ENCODE results near the gene SLC7A10. TPM values are rescaled to one million over a fixed set of nuclear protein-coding genes. Genes with fewer than 3 reads are reported as not detected.

Gene SLC7A10
- total RNA-seq, 1 donor from 2014 or later, result not detected

- Mint-ChIP-seq H3K27ac (no peak overlapping the region), H3K4me1 (ENCODE audit: low read depth) (no peaks in the 10 kb centered on the region), H3K4me3 (ENCODE audit: low read depth) (no peak overlapping the region), H3K27me3 (ENCODE audit: low read depth) (no peaks in the 10 kb centered on the region), H3K36me3 (ENCODE audit: low read depth) (no peaks in the 10 kb centered on the region), H3K9me3 (peaks cover 4% of the 10 kb centered on the region)
- DNase-seq (ENCODE audit: low spot score), result no peak
- intact Hi-C loops (cut with micrococcal nuclease), result no loop called here
Measured at GRCh38 chr19:33250500-33250899, 24.9 kb upstream of the SLC7A10 start.

- intact Hi-C loops (cut with micrococcal nuclease), result no loop called here
- H3K27me3 Mint-ChIP-seq (ENCODE audit: low read depth), result no peaks in the 10 kb centered on the region
- no peak overlapping the region for H3K4me3 Mint-ChIP-seq (ENCODE audit: low read depth)
- no peak overlapping the region for H3K27ac Mint-ChIP-seq
- H3K9me3 Mint-ChIP-seq, result peaks cover 7% of the 10 kb centered on the region
- H3K36me3 Mint-ChIP-seq (ENCODE audit: low read depth), result no peaks in the 10 kb centered on the region
- H3K4me1 Mint-ChIP-seq (ENCODE audit: low read depth), result no peaks in the 10 kb centered on the region
- no peak for DNase-seq (ENCODE audit: low spot score)
Measured at GRCh38 chr19:33249740-33250366, 24.2 kb upstream of the SLC7A10 start.

GRCh38 chr19:33248954-33249613 lies 23.4 kb upstream of the SLC7A10 start:
- Mint-ChIP-seq H3K9me3 (peaks cover 8% of the 10 kb centered on the region), H3K4me1 (ENCODE audit: low read depth) (no peaks in the 10 kb centered on the region), H3K36me3 (ENCODE audit: low read depth) (no peaks in the 10 kb centered on the region), H3K4me3 (ENCODE audit: low read depth) (no peak overlapping the region), H3K27ac (no peak overlapping the region), H3K27me3 (ENCODE audit: low read depth) (no peaks in the 10 kb centered on the region)
- intact Hi-C loops (cut with micrococcal nuclease), result no loop called here
- DNase-seq (ENCODE audit: low spot score), result no peak

GRCh38 chr19:33248553-33248953 lies 22.9 kb upstream of the SLC7A10 start:
- Mint-ChIP-seq H3K9me3 (peaks cover 8% of the 10 kb centered on the region), H3K4me3 (ENCODE audit: low read depth) (no peak overlapping the region), H3K36me3 (ENCODE audit: low read depth) (no peaks in the 10 kb centered on the region), H3K4me1 (ENCODE audit: low read depth) (no peaks in the 10 kb centered on the region), H3K27me3 (ENCODE audit: low read depth) (no peaks in the 10 kb centered on the region), H3K27ac (no peak overlapping the region)
- no peak for DNase-seq (ENCODE audit: low spot score)
- intact Hi-C loops (cut with micrococcal nuclease), result no loop called here

- intact Hi-C loops (cut with micrococcal nuclease), result no loop called here
Measured at GRCh38 chr19:33248104-33248503, 22.5 kb upstream of the SLC7A10 start.

GRCh38 chr19:33247441-33247819 lies 21.8 kb upstream of the SLC7A10 start:
- Mint-ChIP-seq H3K27me3 (ENCODE audit: low read depth) (no peaks in the 10 kb centered on the region), H3K36me3 (ENCODE audit: low read depth) (no peaks in the 10 kb centered on the region)
- intact Hi-C loops (cut with micrococcal nuclease), result no loop called here

More at GRCh38 chr19:33248104-33248503, 22.5 kb upstream of the SLC7A10 start:
- Mint-ChIP-seq H3K27ac (no peak overlapping the region), H3K9me3 (peaks cover 8% of the 10 kb centered on the region), H3K4me3 (ENCODE audit: low read depth) (no peak overlapping the region), H3K4me1 (ENCODE audit: low read depth) (no peaks in the 10 kb centered on the region), H3K36me3 (ENCODE audit: low read depth) (no peaks in the 10 kb centered on the region), H3K27me3 (ENCODE audit: low read depth) (no peaks in the 10 kb centered on the region)
- no peak for DNase-seq (ENCODE audit: low spot score)

GRCh38 chr19:33246709-33247440 lies 21.2 kb upstream of the SLC7A10 start:
- H3K36me3 Mint-ChIP-seq (ENCODE audit: low read depth), result no peaks in the 10 kb centered on the region
- H3K9me3 Mint-ChIP-seq, result peaks cover 8% of the 10 kb centered on the region
- no peak overlapping the region for H3K4me3 Mint-ChIP-seq (ENCODE audit: low read depth)
- DNase-seq (ENCODE audit: low spot score), result no peak
- H3K27ac Mint-ChIP-seq, result no peak overlapping the region
- intact Hi-C loops (cut with micrococcal nuclease), result no loop called here
- H3K4me1 Mint-ChIP-seq (ENCODE audit: low read depth), result no peaks in the 10 kb centered on the region
- no peaks in the 10 kb centered on the region for H3K27me3 Mint-ChIP-seq (ENCODE audit: low read depth)

More at GRCh38 chr19:33247441-33247819, 21.8 kb upstream of the SLC7A10 start:
- H3K9me3 Mint-ChIP-seq, result peaks cover 8% of the 10 kb centered on the region
- DNase-seq (ENCODE audit: low spot score), result no peak
- no peak overlapping the region for H3K4me3 Mint-ChIP-seq (ENCODE audit: low read depth)
- H3K27ac Mint-ChIP-seq, result no peak overlapping the region
- no peaks in the 10 kb centered on the region for H3K4me1 Mint-ChIP-seq (ENCODE audit: low read depth)

GRCh38 chr19:33245948-33246708 lies 20.5 kb upstream of the SLC7A10 start:
- no peaks in the 10 kb centered on the region for H3K36me3 Mint-ChIP-seq (ENCODE audit: low read depth)
- no peaks in the 10 kb centered on the region for H3K27me3 Mint-ChIP-seq (ENCODE audit: low read depth)
- peaks cover 8% of the 10 kb centered on the region for H3K9me3 Mint-ChIP-seq
- no peak overlapping the region for H3K27ac Mint-ChIP-seq
- intact Hi-C loops (cut with micrococcal nuclease), result no loop called here
- no peak overlapping the region for H3K4me3 Mint-ChIP-seq (ENCODE audit: low read depth)
- no peaks in the 10 kb centered on the region for H3K4me1 Mint-ChIP-seq (ENCODE audit: low read depth)
- DNase-seq (ENCODE audit: low spot score), result no peak

- no peak overlapping the region for H3K4me3 Mint-ChIP-seq (ENCODE audit: low read depth)
- peaks cover 8% of the 10 kb centered on the region for H3K9me3 Mint-ChIP-seq
- H3K36me3 Mint-ChIP-seq (ENCODE audit: low read depth), result no peaks in the 10 kb centered on the region
- H3K4me1 Mint-ChIP-seq (ENCODE audit: low read depth), result no peaks in the 10 kb centered on the region
- no peak for DNase-seq (ENCODE audit: low spot score)
- intact Hi-C loops (cut with micrococcal nuclease), result no loop called here
- H3K27me3 Mint-ChIP-seq (ENCODE audit: low read depth), result no peaks in the 10 kb centered on the region
- H3K27ac Mint-ChIP-seq, result no peak overlapping the region
Measured at GRCh38 chr19:33242911-33243310, 17.3 kb upstream of the SLC7A10 start.

GRCh38 chr19:33242131-33242530 lies 16.5 kb upstream of the SLC7A10 start:
- H3K27ac Mint-ChIP-seq, result no peak overlapping the region
- H3K36me3 Mint-ChIP-seq (ENCODE audit: low read depth), result no peaks in the 10 kb centered on the region
- no peaks in the 10 kb centered on the region for H3K27me3 Mint-ChIP-seq (ENCODE audit: low read depth)
- no peaks in the 10 kb centered on the region for H3K4me1 Mint-ChIP-seq (ENCODE audit: low read depth)
- DNase-seq (ENCODE audit: low spot score), result no peak
- H3K9me3 Mint-ChIP-seq, result peaks cover 8% of the 10 kb centered on the region
- intact Hi-C loops (cut with micrococcal nuclease), result no loop called here
- H3K4me3 Mint-ChIP-seq (ENCODE audit: low read depth), result no peak overlapping the region

GRCh38 chr19:33241530-33242101 lies 16.0 kb upstream of the SLC7A10 start:
- Mint-ChIP-seq H3K9me3 (peaks cover 8% of the 10 kb centered on the region), H3K27ac (no peak overlapping the region), H3K36me3 (ENCODE audit: low read depth) (no peaks in the 10 kb centered on the region), H3K4me3 (ENCODE audit: low read depth) (no peak overlapping the region), H3K4me1 (ENCODE audit: low read depth) (no peaks in the 10 kb centered on the region), H3K27me3 (ENCODE audit: low read depth) (no peaks in the 10 kb centered on the region)
- intact Hi-C loops (cut with micrococcal nuclease), result no loop called here
- DNase-seq (ENCODE audit: low spot score), result no peak

- Mint-ChIP-seq H3K36me3 (ENCODE audit: low read depth) (no peaks in the 10 kb centered on the region), H3K9me3 (peaks cover 8% of the 10 kb centered on the region), H3K27ac (no peak overlapping the region), H3K4me3 (ENCODE audit: low read depth) (no peak overlapping the region), H3K27me3 (ENCODE audit: low read depth) (no peaks in the 10 kb centered on the region), H3K4me1 (ENCODE audit: low read depth) (no peaks in the 10 kb centered on the region)
- intact Hi-C loops (cut with micrococcal nuclease), result no loop called here
- DNase-seq (ENCODE audit: low spot score), result no peak
Measured at GRCh38 chr19:33241091-33241529, 15.5 kb upstream of the SLC7A10 start.
